Stimulated activated CD8-positive, alpha-beta memory T cell treated with anti-CD3 and anti-CD28 coated beads, Interleukin-7, amount 100 ng/mL, for 4 hours (primary cell): ENCODE measurements around the gene FOXA2.

Experiments used
- DNase-seq, 2 donors: peaks; one replicate each; pipeline ENCODE4 v3.0.0-alpha.2; 2020; ENCODE audit warnings: low read depth in 2 of 2

The FOXA2 gene

GRCh38 chr20:22536956-22537756 lies 47.2 kb downstream of the FOXA2 start:
- no peak for DNase-seq

DNA sequence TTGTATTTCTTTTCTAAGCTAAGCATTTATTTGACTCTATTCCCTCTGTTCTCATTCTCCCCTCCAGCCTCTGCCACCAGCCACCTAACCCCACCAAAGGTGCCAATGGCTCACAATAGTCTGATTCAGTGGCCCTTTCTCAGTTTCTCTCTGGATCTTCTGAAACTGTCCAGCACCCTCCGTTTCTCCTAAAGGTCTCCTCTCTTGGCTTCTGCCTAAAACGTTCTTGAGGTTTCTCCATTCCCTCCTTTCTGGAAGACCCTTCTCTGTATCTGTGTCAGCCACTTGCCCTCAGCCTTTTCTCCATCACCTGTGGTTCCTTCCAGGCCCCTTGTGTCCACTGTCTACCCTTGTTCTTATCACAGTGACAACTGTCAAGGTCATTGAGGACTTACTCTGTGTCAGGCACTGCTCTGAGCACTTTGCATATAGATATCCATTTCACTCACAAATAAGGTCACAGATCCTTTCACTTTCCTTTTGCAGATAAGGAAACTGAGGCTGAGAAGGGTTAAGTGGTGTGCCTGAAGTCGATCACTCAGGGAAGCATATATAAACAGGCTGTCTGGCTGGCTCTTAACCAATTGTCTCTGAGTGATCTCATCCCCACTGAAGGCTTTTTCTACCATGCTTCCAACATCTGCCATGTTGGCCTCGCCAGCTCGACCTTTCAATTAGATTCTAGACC lies 48.1 kb downstream of the FOXA2 start:
- no peak for DNase-seq

- DNase-seq = no peak
These were observed 48.9 kb downstream of the FOXA2 start for GRCh38 chr20:22535483-22535882.

GRCh38 chr20:22533823-22534751 lies 50.3 kb downstream of the FOXA2 start:
- DNase-seq = no peak

DNA sequence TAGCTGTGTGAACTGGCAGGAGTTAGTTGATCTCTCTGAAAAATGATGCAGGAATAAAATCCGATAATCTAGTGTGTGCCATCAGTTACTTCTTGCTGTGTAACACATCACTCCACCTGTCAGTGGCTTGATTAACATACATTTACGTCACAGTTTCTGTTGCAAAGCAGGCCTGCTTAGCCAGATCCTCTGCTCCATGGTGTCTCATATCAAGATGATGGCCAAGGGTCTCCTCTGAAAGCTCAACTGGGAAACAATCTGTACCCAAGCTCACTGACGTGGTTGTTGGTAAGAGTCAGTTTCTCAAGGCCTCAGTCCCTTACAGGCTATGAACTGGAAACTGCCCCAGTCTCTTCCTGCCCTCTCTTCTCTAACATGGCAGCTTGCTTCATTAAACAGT lies 51.8 kb downstream of the FOXA2 start:
- DNase-seq = no peak

- no peak for DNase-seq
These were observed 52.6 kb downstream of the FOXA2 start for GRCh38 chr20:22531756-22532155.

GRCh38 chr20:22531056-22531615 lies 53.2 kb downstream of the FOXA2 start:
- no peak for DNase-seq
